ENCODE measurements around the gene PCCA.

PCCA gene

GRCh38 chr13:100526318-100527000, 437.6 kb downstream of the PCCA start:
- no peak for DNase-seq (ENCODE audit: low read depth)

GRCh38 chr13:100527644-100528043, 438.8 kb downstream of the PCCA start:
- no peak for DNase-seq (ENCODE audit: low read depth)

GRCh38 chr13:100528353-100528752, 439.5 kb downstream of the PCCA start:
- DNase-seq (ENCODE audit: low read depth): no peak

GRCh38 chr13:100528820-100529219, 439.9 kb downstream of the PCCA start:
- DNase-seq (ENCODE audit: low read depth): no peak

- no peak for DNase-seq (ENCODE audit: low read depth)
Observed at GRCh38 chr13:100529666-100530377, 440.9 kb downstream of the PCCA start.

GRCh38 chr13:100530671-100531213, 441.8 kb downstream of the PCCA start:
- DNase-seq (ENCODE audit: low read depth): no peak

- DNase-seq (ENCODE audit: low read depth): no peak
Observed at GRCh38 chr13:100532090-100532766, 443.3 kb downstream of the PCCA start.

GRCh38 chr13:100532836-100533435, 444.0 kb downstream of the PCCA start:
- no peak for DNase-seq (ENCODE audit: low read depth)

- DNase-seq (ENCODE audit: low read depth): no peak
Observed at GRCh38 chr13:100533588-100534041, 444.7 kb downstream of the PCCA start.

- no peak for DNase-seq (ENCODE audit: low read depth)
Observed at GRCh38 chr13:100534147-100534843, 445.4 kb downstream of the PCCA start.

GRCh38 chr13:100534911-100535310, 446.0 kb downstream of the PCCA start:
- no peak for DNase-seq (ENCODE audit: low read depth)

- no peak for DNase-seq (ENCODE audit: low read depth)
Observed at GRCh38 chr13:100535426-100536135, 446.7 kb downstream of the PCCA start.

- DNase-seq (ENCODE audit: low read depth): no peak
Observed at GRCh38 chr13:100536643-100537180, 447.8 kb downstream of the PCCA start.

GRCh38 chr13:100537486-100537885, 448.6 kb downstream of the PCCA start:
- no peak for DNase-seq (ENCODE audit: low read depth)

- no peak for DNase-seq (ENCODE audit: low read depth)
Observed at GRCh38 chr13:100537951-100538462, 449.1 kb downstream of the PCCA start.

GRCh38 chr13:100540621-100541020, 451.7 kb downstream of the PCCA start:
- DNase-seq (ENCODE audit: low read depth): no peak

- DNase-seq (ENCODE audit: low read depth): no peak
Observed at GRCh38 chr13:100541897-100542825, 453.3 kb downstream of the PCCA start.

- DNase-seq (ENCODE audit: low read depth): no peak
Observed at GRCh38 chr13:100542826-100543156, 453.9 kb downstream of the PCCA start.

- no peak for DNase-seq (ENCODE audit: low read depth)
Observed at GRCh38 chr13:100543872-100544602, 455.1 kb downstream of the PCCA start.

Measured in HS-27A (cell line).